ENCODE results near the gene GPRIN2.

Gene GPRIN2

DNA sequence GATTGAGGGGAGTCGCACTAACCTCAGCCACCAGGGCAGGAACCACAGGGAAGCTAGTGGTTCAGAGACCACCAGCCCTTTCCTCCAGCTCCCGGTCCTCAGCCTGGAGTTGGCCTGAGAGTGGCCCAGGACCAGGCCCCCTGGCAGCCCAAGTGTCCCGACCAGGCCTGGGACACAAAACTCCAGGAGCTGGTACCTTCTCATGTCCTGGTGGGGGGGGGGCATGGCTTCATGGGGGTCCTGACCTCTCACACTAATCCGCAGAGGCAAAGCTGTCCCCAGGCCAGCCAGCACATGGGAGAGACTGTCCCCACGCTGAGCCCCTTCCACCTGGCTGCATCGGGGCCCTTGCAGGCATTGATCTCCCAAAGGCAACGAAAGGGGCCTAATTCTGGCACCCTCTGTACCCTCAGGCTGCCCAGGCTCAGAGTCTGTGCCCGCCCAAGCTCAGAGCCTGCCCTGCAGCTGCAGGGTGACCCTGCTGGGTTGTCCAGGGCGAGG, 28.2 kb downstream of the GPRIN2 start:
- H3K4me3 ChIP-seq (ENCODE audit: low read depth, low read length) = no peak overlapping the region
- no peak for DNase-seq (ENCODE audit: low read depth, low spot score)
- in situ Hi-C loops (cut with HindIII; ENCODE audit: low sequenced_read_pairs) = no loop called here
- TF ChIP-seq, protein P1, sequence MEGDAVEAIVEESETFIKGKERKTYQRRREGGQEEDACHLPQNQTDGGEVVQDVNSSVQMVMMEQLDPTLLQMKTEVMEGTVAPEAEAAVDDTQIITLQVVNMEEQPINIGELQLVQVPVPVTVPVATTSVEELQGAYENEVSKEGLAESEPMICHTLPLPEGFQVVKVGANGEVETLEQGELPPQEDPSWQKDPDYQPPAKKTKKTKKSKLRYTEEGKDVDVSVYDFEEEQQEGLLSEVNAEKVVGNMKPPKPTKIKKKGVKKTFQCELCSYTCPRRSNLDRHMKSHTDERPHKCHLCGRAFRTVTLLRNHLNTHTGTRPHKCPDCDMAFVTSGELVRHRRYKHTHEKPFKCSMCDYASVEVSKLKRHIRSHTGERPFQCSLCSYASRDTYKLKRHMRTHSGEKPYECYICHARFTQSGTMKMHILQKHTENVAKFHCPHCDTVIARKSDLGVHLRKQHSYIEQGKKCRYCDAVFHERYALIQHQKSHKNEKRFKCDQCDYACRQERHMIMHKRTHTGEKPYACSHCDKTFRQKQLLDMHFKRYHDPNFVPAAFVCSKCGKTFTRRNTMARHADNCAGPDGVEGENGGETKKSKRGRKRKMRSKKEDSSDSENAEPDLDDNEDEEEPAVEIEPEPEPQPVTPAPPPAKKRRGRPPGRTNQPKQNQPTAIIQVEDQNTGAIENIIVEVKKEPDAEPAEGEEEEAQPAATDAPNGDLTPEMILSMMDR (IDR thresholded peaks at IDR 0.05; ENCODE audit: low read depth, low read length) = no peak

DNA sequence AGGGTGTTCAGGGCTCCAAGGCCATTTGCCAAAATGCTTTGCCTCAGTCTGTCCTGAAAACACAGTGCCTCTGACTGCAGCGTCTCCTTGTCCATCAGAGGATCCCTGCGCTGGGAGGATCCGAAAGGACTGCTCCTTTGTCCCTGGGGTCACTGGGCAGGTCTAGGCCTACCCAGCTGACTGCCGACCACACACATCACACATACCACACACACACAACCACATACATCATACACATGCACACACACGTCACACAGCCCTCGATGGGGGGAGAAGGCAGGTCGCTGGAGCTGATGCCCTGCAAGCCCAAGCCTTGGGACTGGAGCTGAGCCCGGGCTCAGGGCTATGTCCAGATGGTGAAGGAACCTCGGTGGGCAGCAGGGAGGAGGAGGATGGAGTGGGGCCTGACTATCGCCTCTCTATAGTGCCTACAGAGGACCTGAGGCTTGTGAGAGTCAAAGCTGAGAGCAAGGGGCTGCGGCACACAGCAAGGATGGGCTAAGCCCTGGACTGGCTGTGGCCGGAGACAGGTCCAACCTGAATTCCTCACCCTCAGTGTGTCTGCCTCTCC, 29.1 kb downstream of the GPRIN2 start:
- in situ Hi-C loops (cut with HindIII; ENCODE audit: low sequenced_read_pairs) = no loop called here
- TF ChIP-seq, protein P1 (IDR thresholded peaks at IDR 0.05; ENCODE audit: low read depth, low read length) = no peak
- DNase-seq (ENCODE audit: low read depth, low spot score) = no peak
- H3K4me3 ChIP-seq (ENCODE audit: low read depth, low read length) = no peak overlapping the region

DNA sequence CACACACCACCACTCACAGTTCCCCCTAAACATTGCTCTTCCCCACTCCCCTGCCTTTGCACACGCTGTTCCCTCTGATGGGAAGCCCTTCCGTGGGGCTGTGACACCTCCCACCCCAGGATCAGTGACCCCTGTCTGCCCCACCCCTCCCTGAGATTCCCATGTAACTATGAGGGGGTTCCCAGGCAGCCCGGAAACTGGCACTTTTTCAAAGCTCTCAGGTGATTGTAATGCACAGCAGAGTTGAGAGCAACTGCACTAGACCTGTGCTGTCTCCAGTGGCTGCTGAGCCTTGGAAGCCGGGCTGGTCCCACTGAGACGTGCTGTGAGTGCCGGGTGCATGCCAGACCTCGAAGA, 29.8 kb downstream of the GPRIN2 start:
- in situ Hi-C loops (cut with HindIII; ENCODE audit: low sequenced_read_pairs) = no loop called here
- no peak for DNase-seq (ENCODE audit: low read depth, low spot score)
- no peak overlapping the region for H3K4me3 ChIP-seq (ENCODE audit: low read depth, low read length)
- TF ChIP-seq, protein P1 (IDR thresholded peaks at IDR 0.05; ENCODE audit: low read depth, low read length) = no peak

DNA sequence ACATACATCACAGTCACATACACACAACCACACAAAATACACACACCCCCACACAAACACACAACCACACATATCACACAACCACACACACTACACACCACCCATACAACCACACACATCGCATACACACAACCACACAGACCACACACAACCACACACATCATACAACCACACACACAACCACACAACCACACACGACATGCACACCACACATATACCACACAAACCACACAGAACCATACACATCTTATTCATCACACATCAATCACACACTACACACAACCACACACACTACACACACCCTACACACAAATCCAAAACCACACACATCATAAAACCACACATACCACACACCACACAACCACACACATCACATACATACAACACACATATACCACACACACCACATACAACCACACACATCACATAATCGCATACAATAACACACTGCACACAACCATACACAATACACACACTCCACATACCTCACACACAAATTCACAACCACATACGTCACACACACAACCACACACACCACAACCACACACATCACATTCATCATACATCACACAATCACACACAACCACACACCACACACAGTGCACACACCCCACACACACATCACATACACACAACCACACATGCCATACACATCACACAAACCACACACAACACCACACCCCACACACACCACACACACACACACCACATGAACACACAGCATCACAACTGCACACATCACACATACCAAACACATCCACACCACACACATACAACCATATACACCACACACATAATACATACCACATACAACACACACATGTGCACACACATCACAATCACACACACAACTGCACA, 30.4 kb downstream of the GPRIN2 start:
- no peak overlapping the region for H3K4me3 ChIP-seq (ENCODE audit: low read depth, low read length)
- no peak for DNase-seq (ENCODE audit: low read depth, low spot score)
- in situ Hi-C loops (cut with HindIII; ENCODE audit: low sequenced_read_pairs) = no loop called here
- TF ChIP-seq, protein P1 (IDR thresholded peaks at IDR 0.05; ENCODE audit: low read depth, low read length) = no peak

DNA sequence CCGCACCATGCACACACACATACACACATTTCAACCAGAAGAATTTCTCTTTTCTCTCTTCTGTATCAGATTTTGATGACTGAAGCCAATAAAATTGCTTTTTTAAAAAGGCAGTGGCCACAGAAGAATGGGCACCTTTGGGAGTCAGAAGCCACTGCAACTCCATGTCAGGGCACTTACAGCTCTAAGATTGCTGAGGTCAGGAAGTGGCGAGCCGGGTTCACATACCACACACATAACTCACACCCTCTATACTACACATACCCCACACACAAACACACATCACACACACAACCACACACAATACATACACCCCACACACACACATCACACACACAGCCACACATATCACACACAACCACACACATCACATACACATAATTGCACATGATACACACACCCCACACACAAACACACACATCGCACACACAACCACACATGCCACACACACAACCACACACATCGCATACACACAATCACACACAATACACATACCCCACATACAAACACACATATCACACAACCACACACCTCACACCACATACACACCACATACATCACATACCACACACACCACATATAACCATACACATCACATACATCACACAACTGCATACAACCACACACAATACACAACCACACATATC, 31.2 kb downstream of the GPRIN2 start:
- peak; percentile 71 for DNase-seq (ENCODE audit: low read depth, low spot score)
- in situ Hi-C loops (cut with HindIII; ENCODE audit: low sequenced_read_pairs) = no loop called here

More for the DNA sequence above, 31.2 kb downstream of the GPRIN2 start:
- TF ChIP-seq, protein P1 (IDR thresholded peaks at IDR 0.05; ENCODE audit: low read depth, low read length) = no peak
- H3K4me3 ChIP-seq (ENCODE audit: low read depth, low read length) = no peak overlapping the region
